GM19438 (cell line): ENCODE data around the gene WDR90.
A peak's percentile ranks its signal among the peaks of the same experiment; 100 is the strongest.

ENCODE experiments used
- ATAC-seq: cut with Tn5 transposase; IDR thresholded peaks from one replicate; pipeline ENCODE4 v1.9.1; 2021; ENCODE audit warnings: low read depth; ENCODE audit not compliant: unreplicated experiment

The WDR90 gene

DNA sequence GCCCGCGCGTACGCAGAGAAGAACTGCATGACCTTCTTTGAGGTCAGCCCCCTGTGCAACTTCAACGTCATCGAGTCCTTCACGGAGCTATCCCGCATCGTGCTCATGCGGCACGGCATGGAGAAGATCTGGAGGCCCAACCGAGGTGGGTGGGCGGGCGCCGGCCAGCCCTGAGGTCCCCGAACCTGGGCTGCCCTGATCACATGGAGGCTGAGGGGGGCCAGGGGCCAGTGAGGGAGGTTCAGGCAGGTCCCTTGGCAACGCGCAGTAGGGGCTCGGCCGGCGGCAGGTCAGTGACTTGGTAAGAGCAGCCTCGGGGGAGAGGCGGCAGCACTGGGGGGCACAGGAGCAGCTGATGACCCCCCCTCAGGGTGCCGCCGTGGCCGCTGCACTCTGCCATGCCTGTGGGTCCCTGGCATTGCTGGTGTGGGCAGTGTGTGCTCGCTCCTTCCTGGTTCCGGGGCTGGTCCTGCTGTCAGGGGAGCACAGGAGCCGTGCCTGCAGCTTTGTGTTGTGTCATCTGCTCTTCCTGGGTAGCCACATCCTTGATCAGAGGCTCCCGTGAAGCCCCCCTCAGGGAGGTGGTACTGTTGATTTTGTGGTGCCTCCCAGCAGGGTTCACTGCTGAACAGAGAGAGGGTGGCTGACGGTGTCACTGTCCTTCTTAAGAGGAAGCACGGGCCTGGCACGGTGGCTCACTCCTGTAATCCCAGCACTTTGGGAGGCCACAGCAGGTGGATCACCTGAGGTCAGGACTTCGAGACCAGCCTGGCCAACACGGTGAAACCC, 23.0 kb upstream of the WDR90 start:
- ATAC-seq: no peak

- ATAC-seq: no peak
Measured at GRCh38 chr16:626787-627453, 22.2 kb upstream of the WDR90 start.

DNA sequence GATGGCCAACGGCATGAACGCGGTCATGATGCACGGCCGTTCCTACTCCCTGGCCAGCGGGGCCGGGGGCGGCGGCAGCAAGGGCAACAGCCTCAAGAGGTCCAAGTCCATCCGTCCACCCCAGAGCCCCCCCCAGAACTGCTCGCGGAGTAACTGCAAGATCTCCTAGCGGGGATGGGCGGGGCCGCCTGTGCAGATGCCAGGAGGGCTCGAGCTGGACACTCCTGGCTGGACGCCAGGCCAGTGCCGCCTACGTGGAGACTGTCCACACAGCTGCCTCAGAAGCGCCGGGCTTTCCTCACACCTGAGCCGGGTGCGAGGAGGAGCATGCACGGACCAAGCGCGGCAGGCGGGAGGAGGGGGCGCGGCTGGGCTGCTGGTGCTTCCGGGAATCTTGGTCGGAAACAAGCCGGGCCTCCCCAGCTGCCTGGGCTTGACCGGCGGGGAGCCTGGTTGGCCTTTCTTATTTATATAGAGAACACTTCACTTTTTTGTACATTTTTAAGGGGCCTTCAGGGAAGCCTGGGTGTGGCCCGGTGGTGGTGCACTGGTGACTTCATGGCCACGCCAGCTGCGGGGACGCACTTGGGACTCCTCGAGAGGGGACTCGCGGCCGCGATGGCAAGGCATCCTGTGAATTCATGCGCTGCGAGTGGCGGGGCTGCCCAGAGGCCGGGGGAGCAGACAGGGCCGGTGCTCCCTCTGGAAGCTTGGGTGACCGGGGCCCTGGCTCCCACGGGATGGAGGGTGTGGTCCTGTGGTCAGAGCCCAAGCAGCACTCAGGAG, 21.5 kb upstream of the WDR90 start:
- no peak for ATAC-seq

DNA sequence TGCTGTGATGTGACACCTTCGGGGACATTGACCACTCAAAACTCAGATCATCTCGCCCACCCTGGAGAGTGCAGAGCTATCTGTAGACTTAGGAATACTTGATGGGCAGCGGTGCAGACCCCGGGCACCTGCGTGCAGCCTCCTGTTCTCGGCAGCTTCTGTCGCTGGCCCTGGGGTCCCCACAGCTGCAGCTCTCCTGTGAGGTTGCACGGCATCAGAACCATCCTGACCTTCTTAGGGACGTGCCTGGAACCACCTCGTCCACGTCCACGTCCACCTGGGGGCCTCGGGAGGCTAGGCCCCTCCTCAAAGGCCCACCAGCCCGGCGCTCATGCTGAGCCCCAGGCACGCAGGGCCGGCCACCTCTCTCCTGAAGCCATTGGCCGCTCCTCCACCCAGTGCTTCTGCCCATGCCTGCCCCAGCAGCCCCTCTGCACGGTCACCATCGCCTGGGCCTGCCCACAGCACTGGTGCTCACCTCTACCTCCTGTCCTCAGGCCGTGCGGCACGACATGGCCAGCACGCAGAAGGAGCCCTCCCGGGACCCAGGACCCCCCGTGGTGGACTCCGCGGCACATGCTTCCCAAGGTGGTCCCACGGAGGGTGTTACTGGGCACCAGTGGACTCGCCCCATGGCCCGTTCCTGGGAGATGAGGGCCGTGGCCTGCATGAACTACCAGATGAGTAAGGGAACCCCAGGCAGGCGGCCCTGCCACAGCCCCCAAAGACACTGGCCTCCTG, 20.7 kb upstream of the WDR90 start:
- ATAC-seq: no peak

DNA sequence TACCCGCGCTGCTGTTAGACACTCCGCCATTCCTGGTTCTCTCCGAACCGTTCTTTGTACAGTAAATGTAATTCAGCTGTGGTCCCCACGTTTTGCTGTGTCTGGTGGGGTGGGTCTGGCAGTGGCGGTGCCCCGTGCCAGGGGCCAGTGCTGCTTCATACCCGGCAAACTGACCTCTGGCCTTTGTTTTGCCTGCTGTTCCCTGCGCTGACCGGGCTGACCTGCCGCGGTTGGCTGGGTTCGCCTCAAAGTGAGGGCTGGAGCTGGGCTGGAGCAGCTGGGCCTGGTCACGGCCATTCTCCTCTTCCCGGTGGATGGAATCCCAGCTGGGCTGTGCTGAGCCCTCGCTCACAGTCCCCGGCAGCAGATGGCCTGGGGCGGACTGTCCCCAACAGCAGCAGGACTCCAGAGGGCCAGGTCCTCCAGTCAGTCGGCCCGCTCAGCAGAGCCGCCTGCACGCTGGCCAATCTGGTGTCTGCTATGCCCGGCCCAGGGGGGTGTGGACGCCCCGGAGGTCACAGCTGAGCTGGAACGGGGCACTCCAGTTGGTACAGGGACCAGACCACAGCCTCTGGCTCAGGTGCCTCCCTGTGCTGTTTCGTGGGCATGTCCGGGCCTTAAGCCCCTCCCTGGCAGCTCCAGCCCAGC, 19.9 kb upstream of the WDR90 start:
- ATAC-seq: no peak

GRCh38 chr16:629833-630248, 19.3 kb upstream of the WDR90 start:
- ATAC-seq: no peak

DNA sequence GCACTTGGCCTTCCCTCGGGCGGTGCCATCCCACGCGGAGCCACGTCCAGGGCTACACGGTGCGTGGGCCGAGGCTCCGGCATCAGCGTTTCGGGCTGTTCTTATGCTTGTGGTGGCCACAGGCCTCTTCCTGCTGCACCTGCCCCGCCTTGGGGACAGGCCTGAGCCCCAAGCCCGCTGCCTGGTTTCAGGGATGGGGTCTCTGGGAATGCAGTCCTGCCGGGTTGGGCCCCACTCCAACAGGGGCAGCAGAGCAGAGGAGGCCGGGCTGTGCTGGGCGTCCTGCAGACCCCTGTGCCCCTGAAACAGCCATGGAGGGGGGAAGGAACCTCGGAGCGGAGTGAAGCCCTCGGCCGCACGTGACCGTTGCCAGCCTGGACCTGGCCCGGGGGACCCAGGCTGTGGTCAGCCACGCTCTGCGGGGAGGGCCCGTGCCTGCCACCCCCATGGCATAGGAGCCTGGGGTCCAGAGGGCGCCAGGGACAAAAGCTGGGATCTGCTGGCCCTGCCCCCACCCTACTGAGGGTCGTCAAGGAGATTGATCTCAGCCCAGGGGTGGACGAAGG, 18.8 kb upstream of the WDR90 start:
- no peak for ATAC-seq

GRCh38 chr16:630815-631405, 18.3 kb upstream of the WDR90 start, which contains the start of gene WFIKKN1:
Gene WFIKKN1, plus strand, starts transcription at chr16:630985. Its CDS starts 269 bp downstream, at chr16:631254.
- no peak for ATAC-seq

- no peak for ATAC-seq
Measured at GRCh38 chr16:631808-632358, 17.3 kb upstream of the WDR90 start.

- ATAC-seq: no peak
Measured at GRCh38 chr16:632486-633335, 16.5 kb upstream of the WDR90 start.

- ATAC-seq: no peak
Measured at GRCh38 chr16:633336-634050, 15.7 kb upstream of the WDR90 start.

GRCh38 chr16:634051-634670, 15.0 kb upstream of the WDR90 start:
- ATAC-seq: no peak

DNA sequence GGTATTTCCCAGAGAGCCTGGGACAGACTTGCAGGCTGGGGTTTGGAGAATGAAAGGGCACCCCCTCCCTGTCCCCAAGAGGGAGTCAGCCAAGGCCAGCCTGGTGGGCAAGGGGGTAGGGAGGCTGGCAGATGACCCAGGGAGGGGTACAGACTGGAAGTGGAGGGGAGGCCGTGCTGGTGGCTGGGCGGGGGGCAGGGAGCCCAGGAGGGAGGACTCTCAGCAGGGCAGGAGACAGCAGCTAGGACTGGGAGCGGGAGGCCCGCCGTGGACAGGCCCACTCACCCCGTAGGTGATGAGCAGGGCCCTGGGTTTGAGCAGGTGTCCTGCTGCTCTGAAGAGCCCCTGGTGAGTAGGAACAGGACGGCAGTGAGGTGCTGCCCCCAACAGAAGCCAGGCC, 14.2 kb upstream of the WDR90 start:
- no peak for ATAC-seq

GRCh38 chr16:635573-636205, 13.5 kb upstream of the WDR90 start:
- ATAC-seq: no peak

- peak; percentile 69 for ATAC-seq
Measured at GRCh38 chr16:636206-637080, 12.7 kb upstream of the WDR90 start, which contains the start of gene METTL26. Gene METTL26, minus strand, starts transcription at chr16:636305. Its CDS starts 15 bp downstream, at chr16:636290.
